Hepatocyte (in vitro differentiated cells): Measurements from ENCODE around the gene ERBB4.

Source experiments
- EZH2 ChIP-seq: fragments of 200-600 bp; sonication (generic); IDR thresholded peaks from 2 replicates; pipeline ENCODE4 v1.6.1; 2016; ENCODE audit warnings: antibody characterized with exemption, mild to moderate bottlenecking, borderline replicate concordance
- TF ChIP-seq, protein P1 (sequence below): fragments of 200-600 bp; sonication (generic); IDR thresholded peaks from 2 replicates; pipeline ENCODE4 v1.5.1; 2016; ENCODE audit warnings: antibody characterized with exemption, mild to moderate bottlenecking; ENCODE audit not compliant: poor library complexity

DNA sequence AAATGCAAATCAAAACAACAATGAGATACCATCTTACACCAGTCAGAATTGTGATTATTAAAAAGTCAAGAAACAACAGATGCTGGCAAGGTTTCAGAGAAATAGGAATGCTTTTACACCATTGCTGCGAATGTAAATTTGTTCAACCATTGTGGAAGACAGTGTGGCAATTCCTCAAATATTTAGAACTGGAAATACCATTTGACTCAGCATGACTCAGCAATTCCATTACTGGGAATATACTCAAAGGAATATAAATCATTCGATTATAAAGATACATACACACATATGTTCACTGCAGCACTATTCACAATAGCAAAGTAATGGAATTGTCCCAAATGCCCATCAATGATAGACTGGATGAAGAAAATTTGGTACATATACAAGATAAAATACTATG is 516.7 kb downstream of the ERBB4 start:
- TF ChIP-seq, protein P1, sequence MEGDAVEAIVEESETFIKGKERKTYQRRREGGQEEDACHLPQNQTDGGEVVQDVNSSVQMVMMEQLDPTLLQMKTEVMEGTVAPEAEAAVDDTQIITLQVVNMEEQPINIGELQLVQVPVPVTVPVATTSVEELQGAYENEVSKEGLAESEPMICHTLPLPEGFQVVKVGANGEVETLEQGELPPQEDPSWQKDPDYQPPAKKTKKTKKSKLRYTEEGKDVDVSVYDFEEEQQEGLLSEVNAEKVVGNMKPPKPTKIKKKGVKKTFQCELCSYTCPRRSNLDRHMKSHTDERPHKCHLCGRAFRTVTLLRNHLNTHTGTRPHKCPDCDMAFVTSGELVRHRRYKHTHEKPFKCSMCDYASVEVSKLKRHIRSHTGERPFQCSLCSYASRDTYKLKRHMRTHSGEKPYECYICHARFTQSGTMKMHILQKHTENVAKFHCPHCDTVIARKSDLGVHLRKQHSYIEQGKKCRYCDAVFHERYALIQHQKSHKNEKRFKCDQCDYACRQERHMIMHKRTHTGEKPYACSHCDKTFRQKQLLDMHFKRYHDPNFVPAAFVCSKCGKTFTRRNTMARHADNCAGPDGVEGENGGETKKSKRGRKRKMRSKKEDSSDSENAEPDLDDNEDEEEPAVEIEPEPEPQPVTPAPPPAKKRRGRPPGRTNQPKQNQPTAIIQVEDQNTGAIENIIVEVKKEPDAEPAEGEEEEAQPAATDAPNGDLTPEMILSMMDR = no peak
- no peak for TF ChIP-seq EZH2
